Pancreas (tissue), 10 donors: ENCODE measurements around the gene SYT8. TPM values are rescaled to one million over a fixed set of nuclear protein-coding genes. Genes with fewer than 3 reads are reported as not detected.
A peak's percentile ranks its signal among the peaks of the same experiment; 100 is the strongest.

Source experiments
- ATAC-seq, 4 donors: fragments of 200-7000 bp; cut with Tn5 transposase; one replicate each; pipeline versions ENCODE4 v1.8.0 to v1.9.1; 2020; ENCODE audit warnings: mild to moderate bottlenecking in 4 of 4, moderate library complexity in 4 of 4
- DNase-seq, 6 donors: peaks; one replicate each; pipeline ENCODE4 v3.0.0-alpha.2; 2020
- FAIRE-seq: peaks from 2 replicates; lab custom pipeline; 2012; peaks lifted over from hg19 to GRCh38; lab: Jason Lieb, UNC
- H3K27ac ChIP-seq, 4 donors: fragments of 200-600 bp; sonication (generic); 1 replicate in 3 of 4; 2 replicates in 1 of 4; pipeline versions ENCODE4 v1.5.0 to v1.8.0; 2020
- H3K27me3 ChIP-seq, 4 donors: fragments of 200-600 bp; one replicate each; pipeline ENCODE4 v1.8.0; 2021
- H3K36me3 ChIP-seq, 3 donors: fragments of 200-600 bp; sonication (generic) in 1 of 3; one replicate each; pipeline versions ENCODE4 v1.5.0 to v1.8.0; 2020 to 2021
- H3K4me1 ChIP-seq, 3 donors: fragments of 200-600 bp; one replicate each; pipeline ENCODE4 v1.8.0; 2021
- H3K4me3 ChIP-seq, 4 donors: fragments of 200-600 bp; sonication (generic) in 2 of 4; one replicate each; pipeline versions ENCODE4 v1.5.0 to v1.8.0; 2020 to 2021
- H3K9me3 ChIP-seq, 4 donors: fragments of 200-600 bp; one replicate each; pipeline ENCODE4 v1.8.0; 2021
- WGBS, 2 donors: extraction: QIAGEN DNeasy Blood & Tissue Kit; methylation state at CpG; one replicate each; pipeline ENCODE4 v1.1.7; 2013; 5-methylcytosine and 5-hydroxymethylcytosine counted together
- intact Hi-C, 3 donors: fragments of 100-400 bp; cut with DNase I; formaldehyde crosslinking; loops; one replicate each; pipeline versions ENCODE4 v1.11.1 to v1.14.2; 2022
- polyA plus RNA-seq, 2 donors: library from polyadenylated mRNA; stranded (reverse); fragments of 200-250 nt; gene quantifications; one replicate each; pipeline ENCODE4 v1.2.3, GENCODE V29; 2013
- total RNA-seq, 6 donors: library from RNA; stranded (reverse); fragmentation: NEBNext Ultra II Directional in 4 of 6; extraction: Animal tissue kit (Norgen Biotek cat#: 25700) in 4 of 6; gene quantifications; one replicate each; pipeline versions ENCODE4 v1.2.1 to v1.2.4, GENCODE V29; 2021 to 2023
- TF ChIP-seq, protein P1 (sequence below), 4 donors: fragments of 200-600 bp; sonication (generic) in 3 of 4; IDR thresholded peaks; one replicate each; pipeline versions ENCODE4 v1.5.0 to v1.8.0; 2021; ENCODE audit warnings: antibody characterized with exemption in 4 of 4
- donor health status: healthy with polysubstance abuse.
- donor health status: DM: no; HTN: no; CAD: no; lungs with moderate emphysema.
- donor health status: DM: no; HTN: no; CAD: no.
- donor health status: control.
- donor health status: control.
- donor health status: Bipolar disorder and iron deficiency.
- donor health status: DM: yes; HTN: yes; CAD: no.
- donor health status: DM: no; HTN: no; CAD: no.
- donor health status: DM: no; HTN: no; CAD: no.
- donor health status: DM: yes; HTN: yes; CAD: no.

SYT8 gene
- total and polyA plus RNA-seq, 8 donors, result 3.6 to 64.8 (median 16.9) TPM

DNA sequence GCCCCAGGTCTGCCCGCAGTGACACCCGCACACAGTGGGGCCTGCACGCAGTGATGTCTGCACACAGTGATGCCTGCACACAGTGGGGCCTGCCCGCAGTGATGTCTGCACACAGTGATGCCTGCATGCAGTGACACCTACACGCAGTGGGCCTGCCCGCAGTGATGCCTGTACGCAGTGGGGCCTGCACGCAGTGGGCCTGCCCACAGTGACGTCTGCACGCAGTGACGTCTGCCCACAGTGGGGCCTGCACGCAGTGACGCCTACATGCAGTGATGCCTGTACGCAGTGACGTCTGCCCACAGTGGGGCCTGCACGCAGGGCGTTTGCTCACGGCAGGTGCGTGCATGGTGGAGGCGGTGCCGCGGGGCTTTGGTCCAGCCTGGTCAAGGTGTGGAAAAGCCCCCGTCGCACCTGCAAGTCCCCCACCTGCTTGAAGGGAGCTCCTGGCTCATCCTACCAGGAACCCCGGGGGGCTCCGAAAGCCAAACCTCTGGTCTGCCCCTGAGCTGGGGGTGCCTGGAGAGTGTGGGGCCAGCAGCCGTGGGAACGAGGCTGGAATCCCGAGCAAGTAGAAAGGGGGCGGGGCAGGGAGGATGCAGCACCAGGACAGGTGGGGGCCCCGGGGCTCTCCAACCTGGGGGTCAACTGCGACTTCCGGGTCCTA lies 8.9 kb upstream of the SYT8 start:
- WGBS, 2 donors, result 90 to 91% methylated on average over 32 to 33 of the region's 33 CpGs
- Histone ChIP-seq H3K27ac (peak overlapping the region; percentile 68 to 78 (median 74)), H3K36me3 (no peaks in the 10 kb centered on the region), H3K4me3 (no peak overlapping the region), H3K4me1 (peaks cover 19 to 26% (median 25%) of the 10 kb centered on the region in 3 donors), H3K9me3 (no peaks in the 10 kb centered on the region), H3K27me3 (no peaks in the 10 kb centered on the region)
- FAIRE-seq (no peak), ATAC-seq (no peak), DNase-seq (peak in 2 of 6 donors; percentile 42 to 77)
- TF ChIP-seq, protein P1, sequence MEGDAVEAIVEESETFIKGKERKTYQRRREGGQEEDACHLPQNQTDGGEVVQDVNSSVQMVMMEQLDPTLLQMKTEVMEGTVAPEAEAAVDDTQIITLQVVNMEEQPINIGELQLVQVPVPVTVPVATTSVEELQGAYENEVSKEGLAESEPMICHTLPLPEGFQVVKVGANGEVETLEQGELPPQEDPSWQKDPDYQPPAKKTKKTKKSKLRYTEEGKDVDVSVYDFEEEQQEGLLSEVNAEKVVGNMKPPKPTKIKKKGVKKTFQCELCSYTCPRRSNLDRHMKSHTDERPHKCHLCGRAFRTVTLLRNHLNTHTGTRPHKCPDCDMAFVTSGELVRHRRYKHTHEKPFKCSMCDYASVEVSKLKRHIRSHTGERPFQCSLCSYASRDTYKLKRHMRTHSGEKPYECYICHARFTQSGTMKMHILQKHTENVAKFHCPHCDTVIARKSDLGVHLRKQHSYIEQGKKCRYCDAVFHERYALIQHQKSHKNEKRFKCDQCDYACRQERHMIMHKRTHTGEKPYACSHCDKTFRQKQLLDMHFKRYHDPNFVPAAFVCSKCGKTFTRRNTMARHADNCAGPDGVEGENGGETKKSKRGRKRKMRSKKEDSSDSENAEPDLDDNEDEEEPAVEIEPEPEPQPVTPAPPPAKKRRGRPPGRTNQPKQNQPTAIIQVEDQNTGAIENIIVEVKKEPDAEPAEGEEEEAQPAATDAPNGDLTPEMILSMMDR (IDR thresholded peaks at IDR 0.05), result no peak
- intact Hi-C loops, result no loop called here

DNA sequence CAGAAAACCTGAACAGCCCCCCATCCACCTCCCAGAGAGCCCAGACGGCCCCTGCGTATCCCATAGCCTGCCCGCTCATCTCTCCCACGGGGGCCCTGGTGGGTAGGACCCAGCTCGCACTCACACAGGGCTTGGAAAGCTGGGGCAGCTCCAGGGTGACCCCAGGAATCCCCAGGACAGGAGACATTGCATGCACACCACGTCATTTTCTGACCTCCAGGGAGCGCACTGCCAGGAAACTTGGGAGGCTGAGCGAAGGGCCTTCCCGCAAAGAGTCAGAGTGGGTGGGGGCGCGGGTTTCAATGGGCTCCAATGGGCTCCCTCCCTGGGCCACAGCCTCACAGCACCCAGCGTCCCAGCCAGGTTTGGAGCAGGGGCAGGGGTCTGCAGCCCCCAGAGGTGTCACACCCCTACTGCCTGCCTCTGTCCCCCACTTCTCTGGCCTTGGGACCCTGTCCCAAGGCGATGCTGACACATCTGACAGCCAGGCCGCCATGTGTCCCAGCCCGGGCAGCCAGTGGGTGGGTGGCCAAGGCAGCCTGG lies 8.2 kb upstream of the SYT8 start:
- ATAC-seq (peak in 2 of 4 donors; percentile 9 to 32), DNase-seq (peak in 5 of 6 donors; percentile 40 to 78 (median 52)), FAIRE-seq (no peak)
- no peak overlapping the region for H3K4me3 ChIP-seq
- TF ChIP-seq, protein P1 (IDR thresholded peaks at IDR 0.05), result no peak
- H3K27me3 ChIP-seq, result no peaks in the 10 kb centered on the region
- peaks cover 26 to 33% (median 32%) of the 10 kb centered on the region in 3 donors for H3K4me1 ChIP-seq
- H3K27ac ChIP-seq, result peak overlapping the region; percentile 68 to 78 (median 74)
- intact Hi-C loops, result no loop called here
- H3K9me3 ChIP-seq, result no peaks in the 10 kb centered on the region
- WGBS, 2 donors, result 70 to 77% methylated on average over 14 to 15 of the region's 15 CpGs
- no peaks in the 10 kb centered on the region for H3K36me3 ChIP-seq

DNA sequence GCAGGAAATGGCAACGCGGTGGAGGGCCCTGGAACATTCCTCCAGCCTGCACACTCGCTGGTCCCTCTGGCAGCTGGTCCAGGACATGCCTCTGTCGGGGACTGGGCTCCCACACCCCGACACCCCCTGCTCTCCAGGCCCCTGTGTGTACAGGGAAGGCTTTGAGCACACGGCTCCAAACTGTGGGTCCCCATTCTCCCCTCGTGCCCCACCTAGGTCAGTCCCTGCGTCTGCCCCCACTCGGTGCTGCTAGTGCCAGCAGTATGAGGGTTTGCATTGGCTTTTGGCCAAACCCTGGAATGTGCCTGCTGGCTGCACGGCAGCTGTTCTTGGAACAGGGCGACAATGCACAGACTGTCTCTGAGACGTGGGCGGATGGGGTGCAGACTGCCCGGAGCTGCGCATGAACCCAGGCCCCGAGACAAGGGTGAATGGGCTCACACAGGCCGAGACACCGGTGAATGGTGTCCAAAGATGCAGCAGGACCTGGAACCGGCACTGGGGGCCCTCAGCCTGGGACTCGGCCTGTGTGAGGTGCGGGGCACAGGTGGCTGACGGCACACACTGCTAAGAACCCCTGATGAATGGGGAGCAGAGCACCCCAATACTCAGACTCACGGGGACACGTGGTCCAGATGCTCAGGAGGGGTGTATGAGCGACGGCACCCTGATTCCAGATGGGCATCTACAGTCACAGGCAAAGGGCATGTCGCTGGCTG lies 7.5 kb upstream of the SYT8 start:
- FAIRE-seq (no peak), DNase-seq (peak; percentile 75 to 90 (median 82)), ATAC-seq (peak; percentile 38 to 67 (median 58))
- H3K27me3 ChIP-seq, result no peaks in the 10 kb centered on the region
- 31 to 37% methylated on average over 27 of the region's 27 CpGs for WGBS, 2 donors
- TF ChIP-seq, protein P1 (IDR thresholded peaks at IDR 0.05), result no peak
- H3K4me3 ChIP-seq, result no peak overlapping the region
- intact Hi-C loops, result no loop called here
- no peaks in the 10 kb centered on the region for H3K9me3 ChIP-seq
- H3K27ac ChIP-seq, result peak overlapping the region; percentile 68 to 78 (median 74)
- H3K4me1 ChIP-seq, result peaks cover 31 to 39% (median 36%) of the 10 kb centered on the region in 3 donors
- H3K36me3 ChIP-seq, result no peaks in the 10 kb centered on the region

DNA sequence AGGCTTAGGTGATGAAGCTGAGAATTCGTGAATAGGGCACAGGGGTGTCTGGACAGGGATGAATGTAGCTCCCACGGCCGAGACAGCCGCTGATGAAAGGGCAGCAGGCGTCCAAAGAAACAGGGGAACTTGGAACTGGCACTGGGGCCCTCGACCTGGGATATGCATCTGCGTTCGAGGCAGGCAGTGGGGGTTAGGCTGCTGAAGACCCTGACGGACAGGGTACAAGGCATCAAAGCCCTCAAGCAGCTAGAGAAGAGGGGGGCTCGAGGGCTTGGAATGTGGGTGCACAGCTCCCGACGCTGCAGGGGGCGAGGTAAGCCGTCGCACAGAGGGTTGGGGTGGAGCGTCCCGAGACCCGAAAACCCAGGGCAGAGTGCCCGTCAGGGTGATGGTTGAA lies 6.9 kb upstream of the SYT8 start:
- intact Hi-C loops, result no loop called here
- FAIRE-seq (no peak), DNase-seq (peak in 3 of 6 donors; percentile 34 to 58 (median 55)), ATAC-seq (no peak)
- no peak overlapping the region for H3K27ac ChIP-seq
- H3K27me3 ChIP-seq, result no peaks in the 10 kb centered on the region
- no peaks in the 10 kb centered on the region for H3K9me3 ChIP-seq
- peaks cover 36 to 43% (median 37%) of the 10 kb centered on the region in 3 donors for H3K4me1 ChIP-seq
- WGBS, 2 donors, result 87 to 91% methylated on average over 19 of the region's 19 CpGs
- no peak overlapping the region for H3K4me3 ChIP-seq
- TF ChIP-seq, protein P1 (IDR thresholded peaks at IDR 0.05), result no peak
- no peaks in the 10 kb centered on the region for H3K36me3 ChIP-seq
